WTC11 (cell line): ENCODE measurements around the gene ANTXR1.

Source experiments
- ETV6 ChIP-seq: sonication (generic); formaldehyde crosslinking; IDR thresholded peaks from 2 replicates; pipeline ENCODE4 v1.8.1; 2022; ENCODE audit warnings: mild to moderate bottlenecking, missing genetic modification reagents
- FOXJ3 ChIP-seq: sonication (generic); formaldehyde crosslinking; IDR thresholded peaks from 2 replicates; pipeline ENCODE4 v1.9.0; 2021; ENCODE audit warnings: missing genetic modification reagents, mild to moderate bottlenecking, borderline replicate concordance
- SP1 ChIP-seq: sonication (generic); formaldehyde crosslinking; conservative IDR thresholded peaks from 2 replicates; pipeline ENCODE4 v1.8.1; 2022; ENCODE audit warnings: missing genetic modification reagents
- TF ChIP-seq, protein P1 (sequence below): sonication (generic); formaldehyde crosslinking; IDR thresholded peaks from 2 replicates; pipeline ENCODE4 v1.8.0; 2022; ENCODE audit warnings: mild to moderate bottlenecking, missing genetic modification reagents
- TF ChIP-seq, protein P2 (sequence below): fragments of 200-600 bp; IDR thresholded peaks from 2 replicates; pipeline ENCODE4 v1.8.0; 2022; ENCODE audit warnings: antibody characterized with exemption

DNA sequence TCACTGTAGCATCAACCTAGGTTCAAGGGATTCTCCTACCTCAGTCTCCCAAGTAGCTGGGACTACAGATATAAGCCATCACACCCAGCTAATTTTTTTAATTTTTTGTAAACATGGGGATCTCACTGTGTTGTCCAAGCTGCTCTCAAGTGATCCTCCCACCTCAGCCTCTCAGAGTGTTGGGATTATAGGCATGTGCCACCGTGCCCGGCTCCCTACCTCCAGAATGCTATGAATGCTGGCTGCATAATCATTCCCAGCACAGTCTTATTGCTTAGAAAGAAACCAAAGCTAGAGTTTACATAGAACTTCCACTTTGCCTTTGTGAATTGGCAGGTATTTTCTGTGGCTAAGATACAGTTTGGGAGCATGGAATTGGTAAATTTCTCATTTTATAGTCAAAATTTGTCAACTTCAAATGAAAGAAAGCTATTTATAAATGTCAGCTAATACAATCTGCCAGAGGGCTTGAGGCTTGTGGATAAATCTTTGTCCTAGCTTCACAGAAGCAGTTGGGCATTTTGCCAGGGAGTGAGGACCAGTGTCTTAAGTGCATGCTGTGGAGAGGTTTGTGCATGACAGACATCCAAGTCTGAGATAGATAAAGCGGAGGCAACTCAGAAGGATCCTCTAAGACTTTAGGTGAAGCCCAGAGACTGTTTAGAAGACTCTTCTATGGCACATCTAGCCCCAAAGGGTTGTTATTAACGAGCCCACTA is 175.4 kb downstream of the ANTXR1 start:
- no peak for TF ChIP-seq SP1
- TF ChIP-seq ETV6 (CRISPR knock-in tag), result no peak
- TF ChIP-seq, protein P1, sequence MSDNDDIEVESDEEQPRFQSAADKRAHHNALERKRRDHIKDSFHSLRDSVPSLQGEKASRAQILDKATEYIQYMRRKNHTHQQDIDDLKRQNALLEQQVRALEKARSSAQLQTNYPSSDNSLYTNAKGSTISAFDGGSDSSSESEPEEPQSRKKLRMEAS (CRISPR knock-in tag), result no peak
- no peak for TF ChIP-seq FOXJ3 (CRISPR knock-in tag)
- TF ChIP-seq, protein P2, sequence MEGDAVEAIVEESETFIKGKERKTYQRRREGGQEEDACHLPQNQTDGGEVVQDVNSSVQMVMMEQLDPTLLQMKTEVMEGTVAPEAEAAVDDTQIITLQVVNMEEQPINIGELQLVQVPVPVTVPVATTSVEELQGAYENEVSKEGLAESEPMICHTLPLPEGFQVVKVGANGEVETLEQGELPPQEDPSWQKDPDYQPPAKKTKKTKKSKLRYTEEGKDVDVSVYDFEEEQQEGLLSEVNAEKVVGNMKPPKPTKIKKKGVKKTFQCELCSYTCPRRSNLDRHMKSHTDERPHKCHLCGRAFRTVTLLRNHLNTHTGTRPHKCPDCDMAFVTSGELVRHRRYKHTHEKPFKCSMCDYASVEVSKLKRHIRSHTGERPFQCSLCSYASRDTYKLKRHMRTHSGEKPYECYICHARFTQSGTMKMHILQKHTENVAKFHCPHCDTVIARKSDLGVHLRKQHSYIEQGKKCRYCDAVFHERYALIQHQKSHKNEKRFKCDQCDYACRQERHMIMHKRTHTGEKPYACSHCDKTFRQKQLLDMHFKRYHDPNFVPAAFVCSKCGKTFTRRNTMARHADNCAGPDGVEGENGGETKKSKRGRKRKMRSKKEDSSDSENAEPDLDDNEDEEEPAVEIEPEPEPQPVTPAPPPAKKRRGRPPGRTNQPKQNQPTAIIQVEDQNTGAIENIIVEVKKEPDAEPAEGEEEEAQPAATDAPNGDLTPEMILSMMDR, result no peak
